HepG2 (cell line): ENCODE measurements around the gene DUS1L. TPM values are rescaled to one million over a fixed set of nuclear protein-coding genes. Genes with fewer than 3 reads are reported as not detected.

Source experiments
- ADNP ChIP-seq: sonication (generic); formaldehyde crosslinking; IDR thresholded peaks from 2 replicates; pipeline ENCODE4 v1.4.0; 2020; ENCODE audit warnings: missing genetic modification reagents
- GZF1 ChIP-seq: sonication (generic); formaldehyde crosslinking; IDR thresholded peaks from 2 replicates; pipeline ENCODE4 v1.5.1; 2020; ENCODE audit warnings: mild to moderate bottlenecking, missing genetic modification reagents
- HOXD1 ChIP-seq: sonication (generic); formaldehyde crosslinking; IDR thresholded peaks from 2 replicates; pipeline ENCODE4 v1.5.0; 2020; ENCODE audit warnings: missing genetic modification reagents
- ZFX ChIP-seq: sonication (generic); formaldehyde crosslinking; IDR thresholded peaks from 2 replicates; pipeline ENCODE4 v1.4.0; 2020; ENCODE audit warnings: mild to moderate bottlenecking, low read depth, missing genetic modification reagents, moderate library complexity
- ZNF644 ChIP-seq: IDR thresholded peaks from 2 replicates; pipeline ENCODE4 v1.6.1; 2016; ENCODE audit warnings: low read depth
- polyA plus RNA-seq, 8 experiments: library from polyadenylated mRNA; depleted of rRNA in 3 of 8; stranded (reverse) in 7 of 8; unstranded in 1 of 8; fragments of >200 nt; fragmentation: Illumina TruSeq in 4 of 8; extraction: Trizol in 4 of 8; gene quantifications; 2 replicates each; pipeline versions ENCODE4 v1.2.1 to v1.2.3, GENCODE V29; 2011 to 2016; ENCODE audit warnings: low read depth in 4 of 8, missing spikeins in 1 of 8, mixed read lengths in 1 of 8; ENCODE audit not compliant: insufficient read depth in 1 of 8
- total RNA-seq, 5 experiments: library from RNA; depleted of rRNA; stranded (reverse); fragments of >200 nt; fragmentation: Illumina TruSeq; extraction: Trizol; gene quantifications; 2 replicates each; pipeline ENCODE4 v1.2.3, GENCODE V29; 2016; ENCODE audit warnings: low read depth in 1 of 5
- TF ChIP-seq, protein P1 (sequence below): sonication (generic); formaldehyde crosslinking; IDR thresholded peaks from 2 replicates; pipeline ENCODE4 v1.4.0; 2020; ENCODE audit warnings: mild to moderate bottlenecking, missing genetic modification reagents, borderline replicate concordance
- TF ChIP-seq, protein P2 (sequence below): sonication (generic); formaldehyde crosslinking; IDR thresholded peaks from one replicate; pipeline ENCODE4 v1.5.1; 2020; ENCODE audit warnings: mild to moderate bottlenecking, missing genetic modification reagents; ENCODE audit errors: not compliant biosample characterization
- TF ChIP-seq, protein P3 (sequence below): sonication (generic); formaldehyde crosslinking; IDR thresholded peaks from 2 replicates; pipeline ENCODE4 v1.5.1; 2020; ENCODE audit warnings: missing genetic modification reagents, mild to moderate bottlenecking, borderline replicate concordance
- TF ChIP-seq, protein P4 (sequence below): sonication (generic); formaldehyde crosslinking; IDR thresholded peaks from 2 replicates; pipeline ENCODE4 v1.5.1; 2020; ENCODE audit warnings: mild to moderate bottlenecking, missing genetic modification reagents, moderate library complexity

The DUS1L gene
- total and polyA plus RNA-seq, 2 of the 13 experiments (the other 11 are each of a cell fraction or from before 2014, with no cell fraction given), result 81.0 to 109 TPM

DNA sequence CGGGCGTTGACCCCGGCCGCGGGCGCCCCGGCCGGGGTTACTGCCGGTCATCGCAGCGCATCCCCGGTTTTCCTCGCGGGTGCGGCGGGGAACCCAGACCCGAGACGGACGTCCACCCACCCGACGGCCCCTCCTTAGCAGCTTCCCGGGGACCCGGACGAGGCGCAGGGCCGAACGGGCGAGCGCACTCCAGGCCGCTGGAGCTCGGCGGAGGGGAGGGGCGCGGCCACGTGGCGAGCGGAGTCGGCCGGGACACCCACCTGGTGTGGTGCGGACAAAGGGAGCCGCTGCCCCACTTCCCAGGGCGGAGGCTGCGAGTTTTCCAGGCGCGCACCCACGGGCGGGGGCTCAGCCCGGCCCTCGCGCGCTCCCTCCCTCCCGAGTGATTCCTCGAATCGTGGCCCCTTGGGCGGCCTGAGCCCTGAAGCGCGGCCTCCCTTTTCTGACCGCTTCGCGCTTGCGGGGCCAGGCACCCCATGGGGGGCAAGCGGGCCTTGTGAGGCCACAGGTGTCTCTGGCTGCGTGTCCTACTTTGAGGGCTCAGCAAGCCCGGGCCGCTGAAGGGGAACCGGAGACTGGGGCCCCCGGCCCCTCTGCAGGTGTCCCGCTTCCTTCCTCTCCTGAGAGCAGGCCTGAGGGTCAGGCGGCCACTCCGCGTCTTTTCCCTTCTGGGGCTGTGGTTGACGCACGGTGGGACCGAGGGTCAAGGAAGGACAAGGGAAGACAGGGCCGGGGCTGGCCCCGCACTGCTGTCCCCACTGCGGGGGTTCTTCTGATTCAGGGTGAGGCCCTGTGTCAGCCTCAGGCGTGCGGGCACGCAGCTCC, 33.5 kb upstream of the DUS1L start (continued):
- TF ChIP-seq, protein P1, sequence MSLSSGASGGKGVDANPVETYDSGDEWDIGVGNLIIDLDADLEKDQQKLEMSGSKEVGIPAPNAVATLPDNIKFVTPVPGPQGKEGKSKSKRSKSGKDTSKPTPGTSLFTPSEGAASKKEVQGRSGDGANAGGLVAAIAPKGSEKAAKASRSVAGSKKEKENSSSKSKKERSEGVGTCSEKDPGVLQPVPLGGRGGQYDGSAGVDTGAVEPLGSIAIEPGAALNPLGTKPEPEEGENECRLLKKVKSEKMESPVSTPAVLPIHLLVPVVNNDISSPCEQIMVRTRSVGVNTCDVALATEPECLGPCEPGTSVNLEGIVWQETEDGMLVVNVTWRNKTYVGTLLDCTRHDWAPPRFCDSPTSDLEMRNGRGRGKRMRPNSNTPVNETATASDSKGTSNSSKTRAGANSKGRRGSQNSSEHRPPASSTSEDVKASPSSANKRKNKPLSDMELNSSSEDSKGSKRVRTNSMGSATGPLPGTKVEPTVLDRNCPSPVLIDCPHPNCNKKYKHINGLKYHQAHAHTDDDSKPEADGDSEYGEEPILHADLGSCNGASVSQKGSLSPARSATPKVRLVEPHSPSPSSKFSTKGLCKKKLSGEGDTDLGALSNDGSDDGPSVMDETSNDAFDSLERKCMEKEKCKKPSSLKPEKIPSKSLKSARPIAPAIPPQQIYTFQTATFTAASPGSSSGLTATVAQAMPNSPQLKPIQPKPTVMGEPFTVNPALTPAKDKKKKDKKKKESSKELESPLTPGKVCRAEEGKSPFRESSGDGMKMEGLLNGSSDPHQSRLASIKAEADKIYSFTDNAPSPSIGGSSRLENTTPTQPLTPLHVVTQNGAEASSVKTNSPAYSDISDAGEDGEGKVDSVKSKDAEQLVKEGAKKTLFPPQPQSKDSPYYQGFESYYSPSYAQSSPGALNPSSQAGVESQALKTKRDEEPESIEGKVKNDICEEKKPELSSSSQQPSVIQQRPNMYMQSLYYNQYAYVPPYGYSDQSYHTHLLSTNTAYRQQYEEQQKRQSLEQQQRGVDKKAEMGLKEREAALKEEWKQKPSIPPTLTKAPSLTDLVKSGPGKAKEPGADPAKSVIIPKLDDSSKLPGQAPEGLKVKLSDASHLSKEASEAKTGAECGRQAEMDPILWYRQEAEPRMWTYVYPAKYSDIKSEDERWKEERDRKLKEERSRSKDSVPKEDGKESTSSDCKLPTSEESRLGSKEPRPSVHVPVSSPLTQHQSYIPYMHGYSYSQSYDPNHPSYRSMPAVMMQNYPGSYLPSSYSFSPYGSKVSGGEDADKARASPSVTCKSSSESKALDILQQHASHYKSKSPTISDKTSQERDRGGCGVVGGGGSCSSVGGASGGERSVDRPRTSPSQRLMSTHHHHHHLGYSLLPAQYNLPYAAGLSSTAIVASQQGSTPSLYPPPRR (CRISPR knock-in tag), result no peak
- TF ChIP-seq GZF1 (CRISPR knock-in tag) (no peak), ZNF644 (no peak), ADNP (CRISPR knock-in tag) (no peak), ZFX (CRISPR knock-in tag) (peak; percentile 63), HOXD1 (CRISPR knock-in tag) (no peak)
- TF ChIP-seq, protein P2, sequence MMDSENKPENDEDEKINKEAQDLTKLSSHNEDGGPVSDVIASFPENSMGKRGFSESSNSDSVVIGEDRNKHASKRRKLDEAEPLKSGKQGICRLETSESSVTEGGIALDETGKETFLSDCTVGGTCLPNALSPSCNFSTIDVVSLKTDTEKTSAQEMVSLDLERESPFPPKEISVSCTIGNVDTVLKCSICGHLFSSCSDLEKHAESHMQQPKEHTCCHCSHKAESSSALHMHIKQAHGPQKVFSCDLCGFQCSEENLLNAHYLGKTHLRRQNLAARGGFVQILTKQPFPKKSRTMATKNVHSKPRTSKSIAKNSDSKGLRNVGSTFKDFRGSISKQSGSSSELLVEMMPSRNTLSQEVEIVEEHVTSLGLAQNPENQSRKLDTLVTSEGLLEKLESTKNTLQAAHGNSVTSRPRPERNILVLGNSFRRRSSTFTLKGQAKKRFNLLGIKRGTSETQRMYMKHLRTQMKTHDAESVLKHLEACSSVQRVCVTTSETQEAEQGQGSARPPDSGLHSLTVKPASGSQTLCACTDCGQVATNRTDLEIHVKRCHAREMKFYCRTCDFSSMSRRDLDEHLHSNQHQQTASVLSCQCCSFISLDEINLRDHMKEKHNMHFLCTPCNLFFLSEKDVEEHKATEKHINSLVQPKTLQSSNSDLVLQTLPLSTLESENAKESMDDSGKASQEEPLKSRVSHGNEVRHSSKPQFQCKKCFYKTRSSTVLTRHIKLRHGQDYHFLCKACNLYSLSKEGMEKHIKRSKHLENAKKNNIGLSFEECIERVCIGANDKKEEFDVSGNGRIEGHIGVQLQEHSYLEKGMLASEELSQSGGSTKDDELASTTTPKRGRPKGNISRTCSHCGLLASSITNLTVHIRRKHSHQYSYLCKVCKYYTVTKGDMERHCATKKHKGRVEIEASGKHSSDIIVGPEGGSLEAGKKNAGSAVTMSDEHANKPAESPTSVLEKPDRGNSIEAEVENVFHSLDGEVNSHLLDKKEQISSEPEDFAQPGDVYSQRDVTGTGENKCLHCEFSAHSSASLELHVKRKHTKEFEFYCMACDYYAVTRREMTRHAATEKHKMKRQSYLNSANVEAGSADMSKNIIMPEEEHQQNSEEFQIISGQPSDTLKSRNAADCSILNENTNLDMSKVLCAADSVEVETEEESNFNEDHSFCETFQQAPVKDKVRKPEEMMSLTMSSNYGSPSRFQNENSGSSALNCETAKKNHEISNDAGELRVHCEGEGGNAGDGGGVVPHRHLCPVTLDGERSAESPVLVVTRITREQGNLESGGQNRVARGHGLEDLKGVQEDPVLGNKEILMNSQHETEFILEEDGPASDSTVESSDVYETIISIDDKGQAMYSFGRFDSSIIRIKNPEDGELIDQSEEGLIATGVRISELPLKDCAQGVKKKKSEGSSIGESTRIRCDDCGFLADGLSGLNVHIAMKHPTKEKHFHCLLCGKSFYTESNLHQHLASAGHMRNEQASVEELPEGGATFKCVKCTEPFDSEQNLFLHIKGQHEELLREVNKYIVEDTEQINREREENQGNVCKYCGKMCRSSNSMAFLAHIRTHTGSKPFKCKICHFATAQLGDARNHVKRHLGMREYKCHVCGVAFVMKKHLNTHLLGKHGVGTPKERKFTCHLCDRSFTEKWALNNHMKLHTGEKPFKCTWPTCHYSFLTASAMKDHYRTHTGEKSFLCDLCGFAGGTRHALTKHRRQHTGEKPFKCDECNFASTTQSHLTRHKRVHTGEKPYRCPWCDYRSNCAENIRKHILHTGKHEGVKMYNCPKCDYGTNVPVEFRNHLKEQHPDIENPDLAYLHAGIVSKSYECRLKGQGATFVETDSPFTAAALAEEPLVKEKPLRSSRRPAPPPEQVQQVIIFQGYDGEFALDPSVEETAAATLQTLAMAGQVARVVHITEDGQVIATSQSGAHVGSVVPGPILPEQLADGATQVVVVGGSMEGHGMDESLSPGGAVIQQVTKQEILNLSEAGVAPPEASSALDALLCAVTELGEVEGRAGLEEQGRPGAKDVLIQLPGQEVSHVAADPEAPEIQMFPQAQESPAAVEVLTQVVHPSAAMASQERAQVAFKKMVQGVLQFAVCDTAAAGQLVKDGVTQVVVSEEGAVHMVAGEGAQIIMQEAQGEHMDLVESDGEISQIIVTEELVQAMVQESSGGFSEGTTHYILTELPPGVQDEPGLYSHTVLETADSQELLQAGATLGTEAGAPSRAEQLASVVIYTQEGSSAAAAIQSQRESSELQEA, result peak; percentile 28
- TF ChIP-seq, protein P3, sequence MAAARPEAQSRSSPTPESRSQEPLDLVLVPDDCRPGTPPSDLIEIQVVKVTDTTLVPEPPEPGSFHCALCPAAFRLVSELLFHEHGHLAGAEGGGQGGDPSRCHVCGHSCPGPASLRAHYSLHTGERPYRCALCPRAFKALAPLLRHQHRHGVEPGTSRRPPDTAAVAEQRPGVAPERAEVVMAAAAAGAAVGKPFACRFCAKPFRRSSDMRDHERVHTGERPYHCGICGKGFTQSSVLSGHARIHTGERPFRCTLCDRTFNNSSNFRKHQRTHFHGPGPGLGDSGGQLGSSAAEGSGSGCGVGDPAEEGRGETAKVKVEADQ, result peak; percentile 72; the same call in 1 of the 2 replicates
- TF ChIP-seq, protein P4, sequence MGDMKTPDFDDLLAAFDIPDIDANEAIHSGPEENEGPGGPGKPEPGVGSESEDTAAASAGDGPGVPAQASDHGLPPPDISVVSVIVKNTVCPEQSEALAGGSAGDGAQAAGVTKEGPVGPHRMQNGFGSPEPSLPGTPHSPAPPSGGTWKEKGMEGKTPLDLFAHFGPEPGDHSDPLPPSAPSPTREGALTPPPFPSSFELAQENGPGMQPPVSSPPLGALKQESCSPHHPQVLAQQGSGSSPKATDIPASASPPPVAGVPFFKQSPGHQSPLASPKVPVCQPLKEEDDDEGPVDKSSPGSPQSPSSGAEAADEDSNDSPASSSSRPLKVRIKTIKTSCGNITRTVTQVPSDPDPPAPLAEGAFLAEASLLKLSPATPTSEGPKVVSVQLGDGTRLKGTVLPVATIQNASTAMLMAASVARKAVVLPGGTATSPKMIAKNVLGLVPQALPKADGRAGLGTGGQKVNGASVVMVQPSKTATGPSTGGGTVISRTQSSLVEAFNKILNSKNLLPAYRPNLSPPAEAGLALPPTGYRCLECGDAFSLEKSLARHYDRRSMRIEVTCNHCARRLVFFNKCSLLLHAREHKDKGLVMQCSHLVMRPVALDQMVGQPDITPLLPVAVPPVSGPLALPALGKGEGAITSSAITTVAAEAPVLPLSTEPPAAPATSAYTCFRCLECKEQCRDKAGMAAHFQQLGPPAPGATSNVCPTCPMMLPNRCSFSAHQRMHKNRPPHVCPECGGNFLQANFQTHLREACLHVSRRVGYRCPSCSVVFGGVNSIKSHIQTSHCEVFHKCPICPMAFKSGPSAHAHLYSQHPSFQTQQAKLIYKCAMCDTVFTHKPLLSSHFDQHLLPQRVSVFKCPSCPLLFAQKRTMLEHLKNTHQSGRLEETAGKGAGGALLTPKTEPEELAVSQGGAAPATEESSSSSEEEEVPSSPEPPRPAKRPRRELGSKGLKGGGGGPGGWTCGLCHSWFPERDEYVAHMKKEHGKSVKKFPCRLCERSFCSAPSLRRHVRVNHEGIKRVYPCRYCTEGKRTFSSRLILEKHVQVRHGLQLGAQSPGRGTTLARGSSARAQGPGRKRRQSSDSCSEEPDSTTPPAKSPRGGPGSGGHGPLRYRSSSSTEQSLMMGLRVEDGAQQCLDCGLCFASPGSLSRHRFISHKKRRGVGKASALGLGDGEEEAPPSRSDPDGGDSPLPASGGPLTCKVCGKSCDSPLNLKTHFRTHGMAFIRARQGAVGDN (CRISPR knock-in tag), result peak; percentile 91
